Measurements from ENCODE around the gene MTERF2.
A peak's percentile ranks its signal among the peaks of the same experiment; 100 is the strongest.
"Not testable (repeated sequence)": the region's sequence is repeated elsewhere in the genome, so short reads cannot be mapped to it uniquely, and the experiment has no call there.

The MTERF2 gene, protein sequence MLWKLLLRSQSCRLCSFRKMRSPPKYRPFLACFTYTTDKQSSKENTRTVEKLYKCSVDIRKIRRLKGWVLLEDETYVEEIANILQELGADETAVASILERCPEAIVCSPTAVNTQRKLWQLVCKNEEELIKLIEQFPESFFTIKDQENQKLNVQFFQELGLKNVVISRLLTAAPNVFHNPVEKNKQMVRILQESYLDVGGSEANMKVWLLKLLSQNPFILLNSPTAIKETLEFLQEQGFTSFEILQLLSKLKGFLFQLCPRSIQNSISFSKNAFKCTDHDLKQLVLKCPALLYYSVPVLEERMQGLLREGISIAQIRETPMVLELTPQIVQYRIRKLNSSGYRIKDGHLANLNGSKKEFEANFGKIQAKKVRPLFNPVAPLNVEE

DNA sequence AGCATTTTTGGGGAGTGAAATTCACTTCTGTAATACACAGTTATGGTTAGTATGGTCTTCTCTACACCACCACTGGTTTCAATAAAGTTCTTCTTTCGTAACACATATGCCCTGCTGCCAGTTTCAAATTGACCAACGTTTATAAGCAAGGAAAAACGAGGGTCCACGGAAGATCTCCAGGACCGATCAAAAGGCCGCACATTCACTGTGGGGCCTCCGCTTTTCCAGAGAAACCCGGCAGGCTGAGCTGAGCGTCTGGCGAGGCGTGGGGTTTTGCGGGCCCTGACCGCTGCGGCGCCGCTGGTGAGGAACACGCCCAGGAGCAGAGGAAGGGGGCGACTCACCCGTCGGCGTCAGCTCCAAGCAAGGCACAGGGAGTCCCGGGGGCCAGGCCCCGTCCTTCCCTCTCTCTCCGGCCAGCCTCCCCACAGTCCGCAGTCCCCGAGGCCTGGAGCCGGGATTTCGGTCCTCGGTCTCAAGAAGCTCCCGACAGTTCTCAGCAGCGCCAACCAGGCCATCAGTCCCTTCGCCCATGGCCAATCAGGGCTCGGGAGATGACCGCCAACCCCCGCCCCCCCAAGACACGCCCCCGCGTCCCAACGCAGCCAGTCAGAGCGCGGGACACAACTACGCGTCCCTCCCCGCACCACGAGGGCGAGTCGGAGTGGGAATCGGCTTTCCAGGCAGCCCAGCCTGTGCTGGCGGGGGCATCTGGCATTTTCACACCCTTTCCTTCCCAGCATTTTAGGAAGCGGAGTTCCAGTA, at the start of gene MTERF2:
Gene MTERF2, minus strand, starts transcription at position 522 of the 765 bp plus-strand sequence. CDS start 8,432 bp downstream, outside the sequence.
- peak; percentile 80 for DNase-seq

DNA sequence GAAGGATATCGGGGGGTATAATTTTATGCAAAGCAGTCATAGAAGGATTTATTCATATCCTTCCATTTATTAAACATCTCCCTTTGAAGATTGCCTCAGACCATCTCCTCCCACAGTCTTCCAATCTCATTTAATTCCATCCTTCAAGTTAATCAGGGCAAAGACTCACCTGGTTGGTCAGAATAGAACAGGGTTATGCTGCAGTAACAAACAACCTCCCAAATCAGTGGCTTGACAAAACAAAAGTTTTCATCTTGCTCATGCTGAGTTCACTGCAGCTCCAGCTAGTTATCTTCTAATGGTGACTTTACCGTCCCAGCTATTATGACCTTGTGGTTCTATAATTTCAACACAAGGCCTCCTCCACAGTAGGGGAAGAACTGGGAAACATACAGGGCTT, 48.8 kb upstream of the MTERF2 start:
- DNase-seq, result no peak

- no peak for DNase-seq
Observed at GRCh38 chr12:107033758-107034739, 47.1 kb upstream of the MTERF2 start.

GRCh38 chr12:107032266-107032665, 45.3 kb upstream of the MTERF2 start:
- no peak for DNase-seq

GRCh38 chr12:107031061-107031460, 44.1 kb upstream of the MTERF2 start:
- no peak for DNase-seq

- DNase-seq, result no peak
Observed at GRCh38 chr12:107029081-107029480, 42.1 kb upstream of the MTERF2 start.

- peak; percentile 9 for DNase-seq
Observed at GRCh38 chr12:107027636-107028053, 40.7 kb upstream of the MTERF2 start.

- no peak for DNase-seq
Observed at GRCh38 chr12:107026806-107027635, 40.1 kb upstream of the MTERF2 start.

DNA sequence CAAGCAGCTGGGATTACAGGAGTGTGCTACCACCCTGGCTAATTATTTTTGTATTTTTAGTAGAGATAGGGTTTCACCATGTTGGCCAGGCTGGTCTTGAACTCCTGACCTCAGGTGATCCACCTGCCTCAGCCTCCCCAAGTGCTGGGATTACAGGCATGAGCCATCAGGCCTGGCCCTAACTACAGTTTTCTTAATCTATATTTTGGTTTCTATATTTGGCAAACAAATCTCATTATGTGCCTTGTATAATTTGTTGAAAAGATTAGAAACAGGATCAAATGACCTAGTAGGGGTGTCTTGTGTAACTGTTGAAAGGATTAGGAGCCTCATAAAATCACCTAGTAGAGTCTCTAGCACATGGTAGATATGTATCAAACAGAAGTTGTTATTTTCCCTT, 39.4 kb upstream of the MTERF2 start:
- DNase-seq, result not testable (repeated sequence)

- no peak for DNase-seq
Observed at GRCh38 chr12:107025671-107026070, 38.7 kb upstream of the MTERF2 start.

DNA sequence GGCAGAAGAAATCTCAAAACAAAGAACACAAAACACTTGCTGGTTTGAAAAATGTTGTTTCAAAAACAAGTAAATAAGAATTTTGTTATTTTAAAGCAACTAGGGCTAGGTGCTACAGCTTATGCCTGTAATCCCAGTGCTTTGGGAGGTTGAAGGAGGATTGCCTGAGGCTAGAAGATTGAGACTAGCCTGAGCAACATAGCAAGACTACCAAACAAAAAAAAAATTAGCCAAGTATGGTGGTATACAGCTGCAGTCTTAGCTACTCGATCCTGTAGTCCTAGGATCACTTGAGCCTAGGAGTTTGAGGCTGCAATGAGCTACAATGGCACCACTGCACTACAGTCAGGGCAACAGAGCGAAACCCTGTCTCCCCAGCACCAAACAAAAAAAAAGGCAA, 32.6 kb upstream of the MTERF2 start:
- DNase-seq, result no peak

DNA sequence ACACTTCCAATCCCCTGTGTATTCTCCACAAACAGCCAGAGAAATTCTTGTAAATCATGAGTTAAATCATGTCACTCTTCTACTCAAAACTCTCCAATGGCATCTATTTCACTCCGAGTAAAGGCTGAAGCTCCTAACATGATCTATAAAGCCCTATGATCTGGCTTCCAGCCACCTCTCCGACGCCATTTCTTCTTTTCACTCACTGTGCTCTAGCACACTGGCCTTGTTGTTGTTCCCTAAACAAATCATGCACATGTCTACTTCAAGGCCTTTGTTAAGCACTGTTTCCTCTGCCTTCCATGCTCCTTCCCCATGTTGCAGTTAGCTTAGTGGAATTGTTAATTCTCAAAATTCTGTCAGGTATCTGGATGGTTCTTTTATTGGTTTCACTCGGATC, 30.1 kb upstream of the MTERF2 start:
- no peak for DNase-seq

DNA sequence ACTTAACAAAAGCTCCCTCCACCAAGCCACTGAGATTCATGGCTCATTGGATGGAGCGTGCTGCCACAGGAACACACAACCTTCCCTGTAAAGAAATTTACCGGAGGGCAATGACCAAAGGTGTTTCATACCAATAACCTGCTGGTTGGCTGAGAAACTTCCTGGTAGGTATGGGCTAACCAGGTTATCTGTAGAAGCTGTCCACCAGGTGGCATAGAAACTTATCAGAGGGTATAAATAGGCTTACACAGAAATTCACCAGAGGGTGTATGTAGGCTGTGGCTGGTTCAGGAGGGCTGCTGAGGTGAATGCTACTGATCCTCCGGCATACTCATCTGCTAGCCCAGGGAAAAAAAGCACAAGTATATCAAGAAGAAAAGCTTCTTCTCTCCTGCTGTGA, 27.1 kb upstream of the MTERF2 start:
- DNase-seq, result no peak

GRCh38 chr12:107012736-107013425, 25.9 kb upstream of the MTERF2 start:
- no peak for DNase-seq

DNA sequence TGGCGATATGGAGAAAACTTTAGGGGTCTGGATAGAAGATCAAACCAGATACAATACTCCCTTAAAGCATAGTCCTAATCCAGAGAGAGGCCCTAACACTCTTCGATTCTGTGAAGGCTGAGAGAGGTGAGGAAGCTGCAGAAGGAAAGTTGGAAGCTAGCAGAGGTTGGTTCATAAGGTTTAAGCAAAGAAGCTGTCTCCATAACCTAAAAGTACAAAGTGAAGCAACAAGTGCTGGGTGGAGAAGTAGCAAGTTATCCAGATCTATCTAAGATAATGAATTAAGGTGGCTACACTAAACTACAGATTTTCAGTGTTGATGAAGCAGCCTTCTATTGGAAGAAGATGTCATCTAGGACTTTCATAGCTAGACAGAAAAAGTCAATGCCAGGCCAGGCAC, 24.6 kb upstream of the MTERF2 start:
- no peak for DNase-seq

DNA sequence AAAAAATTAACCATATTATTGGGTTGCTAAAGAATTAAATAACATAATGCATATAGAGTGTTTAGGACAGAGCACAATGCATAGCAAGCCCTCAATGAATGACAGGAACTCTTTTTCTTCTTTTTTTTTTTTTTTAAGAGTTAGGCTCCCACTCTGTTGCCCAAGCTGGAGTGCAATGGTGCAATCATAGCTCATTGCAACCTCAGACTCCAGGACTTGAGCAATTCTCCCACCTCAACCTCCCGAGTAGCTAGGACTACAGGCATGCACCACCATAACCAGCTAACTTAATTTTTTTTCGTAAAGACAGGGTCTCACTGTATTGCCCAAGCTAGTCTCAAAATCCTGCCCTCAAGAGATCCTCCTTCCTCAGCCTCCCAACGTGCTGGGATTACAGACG, 20.5 kb upstream of the MTERF2 start:
- no peak for DNase-seq

- DNase-seq, result not testable (repeated sequence)
Observed at GRCh38 chr12:107002665-107003064, 15.7 kb upstream of the MTERF2 start.

DNA sequence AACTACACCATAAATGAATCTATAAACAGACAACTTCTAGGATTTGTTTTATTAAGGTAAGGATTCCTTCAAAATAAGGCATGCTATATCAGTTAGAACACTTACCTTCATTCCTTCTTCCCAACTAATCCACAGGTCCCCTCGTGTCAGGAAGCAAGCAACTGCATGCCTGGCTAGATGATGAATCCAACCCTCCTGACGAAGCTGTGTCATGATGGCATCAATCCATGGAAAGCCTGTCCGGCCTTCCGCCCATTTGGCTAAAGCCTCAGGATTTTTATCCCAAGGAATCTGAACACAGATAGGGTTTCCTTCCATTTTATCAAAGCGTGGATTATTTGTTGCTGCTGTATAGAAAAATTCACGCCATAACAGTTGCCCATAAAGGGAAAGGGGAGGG, 12.5 kb upstream of the MTERF2 start:
- DNase-seq, result no peak

- DNase-seq, result no peak
Observed at GRCh38 chr12:106997916-106998315, 11.0 kb upstream of the MTERF2 start.

DNA sequence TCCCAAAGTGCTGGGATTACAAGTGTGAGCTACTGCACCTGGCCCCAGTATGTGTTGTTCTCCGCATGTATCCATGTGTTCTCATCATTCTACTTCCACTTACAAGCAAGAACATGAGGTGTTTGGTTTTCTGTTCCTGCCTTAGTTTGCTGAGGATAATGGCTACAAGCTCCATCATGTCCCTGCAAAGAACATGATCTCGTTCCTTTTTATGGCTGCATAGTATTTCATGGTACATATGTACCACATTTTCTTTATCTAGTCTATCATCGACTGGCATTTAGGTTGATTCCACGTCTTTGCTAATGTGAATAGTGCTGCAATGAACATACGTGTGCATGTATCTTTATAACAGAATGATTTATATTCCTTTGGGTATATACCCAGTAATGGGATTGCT, 9.2 kb upstream of the MTERF2 start:
- DNase-seq, result not testable (repeated sequence)

GRCh38 chr12:106994579-106995220, 7.8 kb upstream of the MTERF2 start:
- DNase-seq, result no peak

Measured in stimulated activated CD4-positive, alpha-beta T cell treated with anti-CD3 and anti-CD28 coated beads, Interleukin-4, amount 100 ng/mL, for 24 hours (primary cell).